Bronchial epithelial cell (primary cell): ENCODE data around the gene LRFN5. TPM values are rescaled to one million over a fixed set of nuclear protein-coding genes. Genes with fewer than 3 reads are reported as not detected.
"Not testable (repeated sequence)": the region's sequence is repeated elsewhere in the genome, so short reads cannot be mapped to it uniquely, and the experiment has no call there.

ENCODE experiments used
- DNase-seq: peaks from one replicate; pipeline ENCODE4 v3.0.0-alpha.2; 2010; ENCODE audit warnings: low read depth
- FAIRE-seq: peaks from 2 replicates; lab custom pipeline; 2011; peaks lifted over from hg19 to GRCh38; lab: Jason Lieb, UNC
- H3K27me3 ChIP-seq: 2 replicates; pipeline ENCODE4 v1.5.1; 2011; ENCODE audit warnings: low read length; ENCODE audit not compliant: control insufficient read depth, insufficient read depth
- H3K36me3 ChIP-seq: 2 replicates; pipeline ENCODE4 v1.5.1; 2011; ENCODE audit warnings: low read length; ENCODE audit not compliant: control insufficient read depth, insufficient read depth
- H3K4me3 ChIP-seq: 2 replicates; pipeline ENCODE4 v1.5.1; 2011; ENCODE audit warnings: mild to moderate bottlenecking, low read depth, low read length, control low read depth
- CTCF ChIP-seq: IDR thresholded peaks from 2 replicates; pipeline ENCODE4 v1.5.1; 2011; ENCODE audit warnings: mild to moderate bottlenecking, moderate library complexity, low read length, control low read depth, inconsistent platforms; ENCODE audit not compliant: insufficient read depth, severe bottlenecking
- total RNA-seq: library from RNA; depleted of rRNA; stranded (reverse); fragments of >200 nt; gene quantifications from 2 replicates; pipeline ENCODE4 v1.2.1, GENCODE V29; 2014

Gene LRFN5
- total RNA-seq, 1 donor from 2014 or later, result under 0.01 TPM

GRCh38 chr14:41663473-41663850, 56.8 kb downstream of the LRFN5 start:
- FAIRE-seq, result no peak

GRCh38 chr14:41666301-41666700, 59.6 kb downstream of the LRFN5 start:
- Histone ChIP-seq H3K36me3 (no peaks in the 10 kb centered on the region), H3K4me3 (no peak overlapping the region), H3K27me3 (no peaks in the 10 kb centered on the region)
- DNase-seq (no peak), FAIRE-seq (no peak)
- TF ChIP-seq CTCF, result no peak

More at GRCh38 chr14:41663473-41663850, 56.8 kb downstream of the LRFN5 start:
- Histone ChIP-seq H3K36me3 (no peaks in the 10 kb centered on the region), H3K4me3 (no peak overlapping the region), H3K27me3 (no peaks in the 10 kb centered on the region)
- TF ChIP-seq CTCF, result no peak
- DNase-seq, result peak; percentile 0

- Histone ChIP-seq H3K27me3 (no peaks in the 10 kb centered on the region), H3K36me3 (no peaks in the 10 kb centered on the region), H3K4me3 (no peak overlapping the region)
- no peak for DNase-seq
- no peak for FAIRE-seq
- TF ChIP-seq CTCF, result no peak
These were observed 61.7 kb downstream of the LRFN5 start for GRCh38 chr14:41668356-41668755.

GRCh38 chr14:41673601-41674000, 66.9 kb downstream of the LRFN5 start:
- H3K36me3 ChIP-seq, H3K27me3 ChIP-seq, FAIRE-seq, H3K4me3 ChIP-seq, DNase-seq: not testable (repeated sequence)

GRCh38 chr14:41674511-41674971, 67.9 kb downstream of the LRFN5 start:
- H3K4me3 ChIP-seq, H3K27me3 ChIP-seq, DNase-seq, FAIRE-seq, H3K36me3 ChIP-seq: not testable (repeated sequence)

- FAIRE-seq (no peak), DNase-seq (no peak)
- Histone ChIP-seq H3K36me3 (no peaks in the 10 kb centered on the region), H3K4me3 (no peak overlapping the region), H3K27me3 (no peaks in the 10 kb centered on the region)
- TF ChIP-seq CTCF, result no peak
These were observed 92.8 kb downstream of the LRFN5 start for GRCh38 chr14:41699486-41699885.

GRCh38 chr14:41718477-41719166, 111.9 kb downstream of the LRFN5 start:
- DNase-seq (peak; percentile 5), FAIRE-seq (no peak)
- H3K4me3 ChIP-seq, result no peak overlapping the region
- no peaks in the 10 kb centered on the region for H3K36me3 ChIP-seq
- H3K27me3 ChIP-seq, result no peaks in the 10 kb centered on the region
- TF ChIP-seq CTCF, result no peak
